ENCODE data around the gene RAP1A.
A peak's percentile ranks its signal among the peaks of the same experiment; 100 is the strongest.
"Not testable (repeated sequence)": the region's sequence is repeated elsewhere in the genome, so short reads cannot be mapped to it uniquely, and the experiment has no call there.

RAP1A gene

DNA sequence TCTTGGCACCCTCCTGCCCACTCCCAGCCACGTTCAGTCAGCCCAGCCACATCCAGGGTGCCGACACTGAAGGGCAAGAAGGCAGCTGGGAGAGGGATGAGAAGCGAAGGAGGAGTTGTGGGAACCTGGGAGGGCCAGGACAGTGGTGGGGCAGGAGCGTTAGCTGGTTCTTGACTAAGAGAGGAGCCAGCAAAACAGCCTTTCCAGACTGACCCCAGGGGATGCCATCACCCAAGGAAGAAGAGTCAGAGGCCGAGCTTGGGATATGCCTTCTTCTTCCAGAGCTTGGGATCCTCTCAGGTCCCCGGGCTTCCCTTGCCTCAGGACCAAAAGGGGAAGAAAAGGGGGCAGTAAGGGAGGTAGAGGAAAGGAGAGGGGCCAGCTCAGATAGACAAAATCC lies 112.4 kb downstream of the RAP1A start:
- no peak for FAIRE-seq
- no peak for DNase-seq (ENCODE audit: extremely low spot score, insufficient read length, low read depth)

DNA sequence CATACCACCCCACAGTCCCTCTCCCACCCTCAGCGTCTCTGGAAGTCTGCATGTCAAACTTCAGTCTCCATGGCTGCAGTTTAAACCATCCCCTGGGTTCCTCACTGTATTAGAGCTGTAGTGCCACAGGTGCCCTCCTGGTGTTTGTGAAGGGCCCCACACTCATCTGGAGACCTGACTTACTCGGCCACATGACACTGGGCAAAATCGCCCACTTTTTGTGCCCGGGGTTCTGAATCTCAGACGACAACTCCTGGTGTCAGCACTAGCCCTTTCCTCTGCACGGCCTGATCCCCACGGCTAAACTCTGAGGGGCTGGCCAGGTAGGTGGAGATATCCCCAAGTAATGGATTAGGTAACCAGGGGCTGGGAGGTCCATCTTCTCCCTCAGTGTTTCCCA lies 113.1 kb downstream of the RAP1A start:
- DNase-seq (ENCODE audit: extremely low spot score, insufficient read length, low read depth) = no peak
- no peak for FAIRE-seq

DNA sequence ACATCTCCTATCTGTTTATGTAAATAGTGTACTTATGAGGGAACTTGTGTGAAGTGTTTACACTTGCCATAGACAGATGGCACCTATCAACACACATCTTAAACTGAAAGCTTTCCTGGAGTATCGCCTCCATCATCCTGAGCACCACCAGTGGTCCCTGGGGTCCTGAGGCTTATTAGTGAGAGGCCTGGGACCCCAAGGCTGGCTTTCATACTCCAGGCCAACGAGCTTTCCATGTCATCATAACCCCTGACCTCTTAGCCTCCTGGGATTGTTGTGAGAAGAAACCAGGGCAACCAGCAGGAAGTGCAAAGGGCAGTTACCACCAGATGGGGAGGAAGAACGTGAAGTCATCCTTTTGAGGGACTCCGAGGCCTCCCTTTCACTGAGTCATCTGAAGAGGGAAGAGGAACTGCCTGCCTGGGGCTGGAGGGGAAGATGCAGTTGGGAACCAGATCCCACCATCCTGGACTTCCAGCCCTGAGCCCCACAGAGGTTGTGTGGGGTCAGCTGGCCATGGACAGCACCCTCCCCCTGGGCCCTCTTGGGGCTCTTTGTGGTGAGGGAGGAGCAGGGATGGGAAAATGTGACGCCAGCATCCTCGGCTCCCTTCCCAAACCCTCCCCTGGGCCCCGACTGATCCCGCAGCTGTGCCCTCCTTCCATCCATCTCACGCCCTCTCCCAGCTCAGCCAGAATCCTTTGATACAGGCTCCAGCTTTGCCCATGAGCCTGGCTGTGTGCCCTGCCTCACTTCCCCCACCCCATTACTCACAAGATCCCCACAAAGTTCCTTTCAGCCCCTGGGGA lies 113.8 kb downstream of the RAP1A start:
- FAIRE-seq (no peak), DNase-seq (ENCODE audit: extremely low spot score, insufficient read length, low read depth) (no peak)

DNA sequence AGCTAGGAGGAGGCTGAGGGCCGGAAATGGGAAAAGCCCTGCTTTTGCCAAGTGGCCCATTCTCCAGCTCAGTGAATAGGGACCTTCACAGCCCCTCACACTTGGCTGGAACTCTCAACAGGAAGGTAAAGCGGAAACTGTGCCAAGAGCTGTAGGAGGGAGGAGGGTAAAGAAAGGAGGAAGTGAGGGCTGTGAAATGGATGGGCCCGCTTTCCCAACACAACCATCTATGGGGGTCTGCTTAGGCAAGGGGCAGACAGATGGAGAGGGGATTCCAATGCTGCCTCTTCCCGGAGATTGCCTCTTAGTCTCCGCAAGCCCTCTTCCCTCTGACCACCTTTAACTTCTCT lies 114.4 kb downstream of the RAP1A start:
- DNase-seq (ENCODE audit: extremely low spot score, insufficient read length, low read depth) (no peak), FAIRE-seq (no peak)

DNA sequence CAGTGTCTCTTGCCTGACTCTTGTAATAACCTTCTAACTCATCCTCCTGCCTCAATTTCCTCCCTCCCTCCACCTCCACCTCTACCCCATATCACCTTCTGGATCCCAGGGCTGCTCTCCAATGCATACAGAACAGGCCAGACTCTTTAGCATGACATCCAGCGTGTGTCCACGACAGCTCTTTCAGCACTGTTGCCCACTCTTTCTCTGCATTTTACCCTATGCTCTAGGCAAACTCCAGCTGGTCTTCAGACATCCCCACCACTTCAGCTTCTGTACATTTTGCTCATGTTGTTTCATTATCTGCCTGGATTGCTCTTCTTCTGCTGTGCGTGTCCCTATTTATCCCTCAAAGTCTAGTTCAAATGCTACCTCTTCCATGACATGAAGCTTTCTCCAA lies 114.8 kb downstream of the RAP1A start:
- FAIRE-seq (no peak), DNase-seq (ENCODE audit: extremely low spot score, insufficient read length, low read depth) (no peak)

DNA sequence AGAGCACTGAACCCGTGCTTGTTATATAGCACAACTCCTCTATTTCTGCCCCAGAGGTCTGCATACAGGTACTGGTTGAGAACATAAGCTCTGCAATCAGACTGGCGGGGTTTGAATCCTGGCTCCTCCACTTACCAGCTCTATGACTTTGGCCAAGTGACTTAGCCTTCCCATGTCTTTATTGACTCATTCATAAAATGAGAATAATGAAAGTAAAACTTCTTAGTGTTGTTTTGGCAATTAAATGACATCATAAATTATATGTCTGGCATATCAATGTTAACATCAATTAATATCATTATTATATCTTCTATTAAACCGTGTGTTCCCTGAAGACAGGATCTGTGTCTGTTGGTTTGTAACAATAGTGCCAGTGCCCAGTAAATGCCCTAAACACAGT lies 115.3 kb downstream of the RAP1A start:
- FAIRE-seq (no peak), DNase-seq (ENCODE audit: extremely low spot score, insufficient read length, low read depth) (no peak)

DNA sequence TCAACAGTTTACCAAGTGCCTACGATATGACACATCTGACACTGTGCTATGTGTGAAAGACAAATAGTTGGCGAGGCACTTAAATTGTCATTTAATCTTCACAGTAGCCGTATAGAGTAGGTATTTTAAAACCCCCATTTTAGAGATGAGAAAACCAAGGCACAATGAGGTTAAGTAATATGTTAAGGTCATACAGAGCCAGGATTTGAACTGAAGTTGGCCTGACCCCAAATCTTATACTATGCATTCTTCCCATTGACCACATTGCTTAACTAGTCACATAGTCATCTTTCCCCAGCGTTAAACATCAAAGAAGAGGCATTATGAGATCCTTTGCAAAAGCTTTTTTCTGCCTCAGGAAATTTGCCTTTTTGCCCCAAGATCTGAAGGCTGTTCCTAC lies 115.7 kb downstream of the RAP1A start:
- FAIRE-seq = no peak
- no peak for DNase-seq (ENCODE audit: extremely low spot score, insufficient read length, low read depth)

DNA sequence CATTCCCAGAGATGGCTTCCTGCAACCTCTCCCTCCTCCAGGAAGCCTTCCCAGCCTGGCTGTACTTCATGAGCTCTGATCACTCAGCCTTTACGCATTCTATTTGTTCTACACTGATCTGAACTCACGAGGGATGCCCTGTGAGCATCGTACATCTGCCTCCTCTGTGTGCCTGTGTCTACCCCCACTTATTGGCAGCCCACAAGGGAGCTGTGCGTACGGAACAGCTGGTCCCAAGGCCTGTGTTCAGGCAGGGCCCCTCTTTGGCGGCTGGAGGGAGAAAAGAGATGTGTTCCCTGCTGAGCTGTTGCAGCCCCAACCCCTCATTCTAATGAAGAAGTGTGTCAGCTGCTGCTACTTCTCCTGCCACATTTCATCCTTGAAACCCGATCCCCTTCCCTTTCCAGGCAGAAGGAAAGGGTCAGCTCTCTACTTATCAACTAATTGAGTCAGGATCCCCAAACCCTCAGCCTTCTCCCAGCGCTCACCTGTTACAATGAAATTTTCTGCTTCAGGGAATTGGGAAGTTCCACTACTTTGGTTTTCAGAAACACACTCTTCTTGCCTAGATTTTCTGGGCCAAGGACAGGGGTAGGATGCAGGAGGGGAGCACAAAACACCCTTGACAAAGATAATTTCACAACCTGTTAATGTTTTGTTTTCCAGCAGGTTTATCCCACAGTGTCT lies 116.4 kb downstream of the RAP1A start:
- DNase-seq (ENCODE audit: extremely low spot score, insufficient read length, low read depth) = no peak
- no peak for FAIRE-seq

DNA sequence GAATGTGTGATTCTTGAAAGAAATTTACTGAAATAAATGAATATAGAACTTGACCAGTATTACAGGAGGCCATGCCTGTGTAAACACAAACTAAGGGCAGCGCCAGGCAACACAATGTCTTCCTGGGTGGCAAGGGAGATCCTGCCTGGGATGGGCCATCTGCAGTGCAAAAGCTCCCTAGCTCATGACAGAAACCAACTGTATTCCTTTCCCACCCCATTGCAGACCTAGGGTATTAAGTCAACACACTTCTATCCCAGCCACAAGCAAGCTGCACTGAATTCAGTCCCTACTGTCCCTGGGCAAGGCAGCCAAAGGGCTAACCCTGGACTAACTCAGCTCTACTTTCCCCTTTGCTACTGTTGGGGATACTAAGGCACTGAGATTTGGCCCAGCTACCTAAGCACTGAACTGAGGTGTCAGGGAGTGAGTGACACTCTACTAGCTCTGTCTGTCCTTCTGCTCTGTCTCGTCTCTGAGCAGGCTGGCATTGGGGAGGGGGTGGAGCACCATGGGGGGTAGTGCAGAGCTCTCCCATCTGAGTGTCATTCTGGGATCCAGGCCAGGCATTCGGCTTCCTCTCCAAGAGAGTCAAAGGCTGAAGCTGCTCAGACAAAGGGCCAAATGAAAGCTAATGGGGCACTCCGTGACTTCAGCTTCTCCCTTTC lies 117.1 kb downstream of the RAP1A start:
- DNase-seq (ENCODE audit: extremely low spot score, insufficient read length, low read depth) = no peak
- no peak for FAIRE-seq

DNA sequence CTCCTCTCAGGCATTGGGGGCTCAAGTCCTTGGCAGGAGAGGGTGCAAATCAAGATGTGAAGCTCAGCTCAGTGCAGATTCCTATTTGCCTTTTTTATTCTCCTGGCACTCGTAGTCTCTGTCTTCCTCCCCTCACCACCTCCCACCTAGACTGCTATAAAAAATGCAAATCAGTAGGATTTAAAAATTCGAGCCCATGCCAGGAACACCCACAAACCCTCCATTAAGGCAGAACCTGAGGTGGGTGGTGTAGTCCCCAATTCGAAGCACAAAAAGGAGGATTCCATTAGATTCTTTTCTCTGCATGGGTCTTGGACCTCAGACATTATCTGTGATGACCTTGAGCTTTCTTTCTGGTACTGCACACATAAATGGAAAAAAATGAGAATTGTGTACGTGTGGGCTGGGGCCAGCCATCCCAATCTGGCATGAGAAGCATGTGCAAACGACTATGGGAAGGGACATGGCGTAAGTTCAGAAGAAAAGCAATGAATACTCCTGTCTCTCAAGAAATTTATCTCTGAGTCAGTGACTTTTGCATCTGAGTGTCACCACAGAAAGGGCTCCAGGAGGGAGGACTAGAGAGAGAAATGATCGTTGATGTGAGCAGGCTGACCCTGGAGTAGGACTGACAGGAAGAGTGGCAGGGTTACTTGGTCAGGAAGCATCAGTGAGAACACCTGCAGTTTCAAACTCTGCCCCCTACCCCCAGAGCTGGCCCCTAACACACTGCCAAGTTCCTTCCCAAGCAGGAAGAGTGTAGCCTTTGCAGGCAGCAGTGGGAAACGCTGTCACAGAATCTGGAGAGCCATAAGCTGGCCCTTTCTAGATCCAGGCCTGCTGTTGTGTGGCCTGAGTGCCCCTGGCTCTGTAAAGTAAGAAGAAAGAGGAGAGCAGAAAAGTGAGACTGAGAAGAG lies 117.9 kb downstream of the RAP1A start:
- no peak for DNase-seq (ENCODE audit: extremely low spot score, insufficient read length, low read depth)
- no peak for FAIRE-seq

DNA sequence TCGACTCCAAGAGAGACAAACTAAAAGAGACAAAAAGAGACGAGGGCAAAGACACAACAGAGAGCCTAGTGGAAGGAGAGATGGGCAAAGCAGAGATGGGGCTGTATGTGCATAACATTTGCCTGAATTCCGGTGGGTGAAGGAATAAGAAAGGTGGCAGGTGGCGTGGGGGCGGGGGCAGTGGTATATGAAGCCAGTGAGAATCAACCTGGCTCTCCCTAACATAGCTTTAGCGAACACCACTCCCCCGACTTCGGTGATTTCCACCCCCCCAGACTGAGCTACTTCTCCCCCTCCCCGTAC lies 118.5 kb downstream of the RAP1A start:
- DNase-seq (ENCODE audit: extremely low spot score, insufficient read length, low read depth) (no peak), FAIRE-seq (no peak)

DNA sequence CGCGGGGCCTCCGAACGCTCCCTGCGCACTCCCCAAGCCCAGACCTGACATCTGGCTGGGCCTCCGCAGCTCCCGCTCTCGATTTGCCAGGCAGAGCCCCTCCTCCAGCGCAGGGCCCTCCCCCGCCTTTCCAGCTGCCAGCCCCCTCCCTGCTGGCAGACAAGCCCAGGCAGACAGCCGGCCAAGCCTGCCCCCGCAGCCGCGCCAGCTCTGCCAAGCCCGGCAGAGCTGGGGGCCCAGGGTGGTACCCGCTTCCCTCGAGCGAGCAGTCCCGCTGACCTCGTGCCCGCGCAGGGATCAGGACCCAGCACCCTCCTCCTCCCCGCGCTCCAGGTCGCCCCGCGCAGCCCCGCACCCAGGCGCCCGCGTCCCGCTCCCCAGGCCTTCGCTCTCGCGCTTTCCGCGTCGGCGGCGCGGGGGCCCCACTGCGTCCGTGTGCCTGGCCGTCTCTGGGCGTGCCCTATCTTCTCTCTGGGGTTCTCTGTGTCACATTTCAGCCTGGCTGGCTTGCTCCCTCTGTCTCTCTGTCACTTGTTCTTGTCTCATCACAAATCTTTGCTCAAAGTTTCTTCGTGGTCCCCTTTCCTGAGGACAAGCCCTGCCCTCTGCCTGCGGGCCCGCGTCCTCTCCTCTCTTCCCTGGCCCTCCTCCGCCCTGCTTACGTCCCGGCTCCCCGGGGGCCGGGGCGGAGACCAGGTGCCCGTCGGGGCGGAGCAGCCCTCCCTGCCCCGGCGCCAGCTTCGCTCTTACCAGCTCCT lies 119.0 kb downstream of the RAP1A start:
- FAIRE-seq = peak; percentile 51

DNA sequence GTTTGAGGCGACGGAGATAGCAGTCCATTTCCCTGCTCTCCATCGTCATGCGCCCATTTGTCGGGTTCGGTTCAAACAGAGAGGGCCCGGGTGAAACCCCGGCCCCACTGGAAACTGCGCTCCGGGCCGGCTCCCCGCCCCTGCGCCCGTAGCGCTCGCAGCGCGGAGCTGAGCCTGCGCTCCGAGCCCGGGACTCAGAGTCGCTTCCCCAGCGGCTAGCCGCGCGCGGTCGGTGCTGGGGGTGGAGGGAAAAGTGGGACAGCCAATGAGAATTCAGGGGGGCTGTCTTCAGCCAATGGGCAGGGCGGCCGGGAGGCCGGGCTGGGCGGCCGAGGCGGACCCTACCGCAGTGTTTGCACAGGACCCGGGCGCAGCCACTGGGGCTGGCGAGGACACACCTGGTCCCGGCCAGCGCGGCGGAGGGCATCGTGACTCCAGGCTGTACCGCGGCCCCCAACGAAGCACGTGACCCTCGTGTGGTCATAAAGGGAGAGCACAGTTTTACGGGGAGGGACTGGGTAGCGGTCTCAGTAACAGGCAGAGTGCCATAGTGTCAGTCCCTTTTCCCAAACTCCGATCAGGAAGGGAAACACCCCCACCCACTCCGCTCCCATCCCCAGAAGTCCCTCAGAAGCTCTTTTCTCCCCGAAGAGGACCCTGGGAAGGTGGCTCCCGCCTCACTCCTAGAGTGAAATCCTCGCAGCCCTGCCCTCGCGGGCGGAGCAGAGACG lies 119.8 kb downstream of the RAP1A start, which contains the start of gene INKA2:
INKA2 (minus strand) TSS at position 202 of the 731 bp plus-strand sequence; CDS start at position 49, 153 bp downstream.
- FAIRE-seq (peak; percentile 92), DNase-seq (ENCODE audit: extremely low spot score, insufficient read length, low read depth) (peak; percentile 81)

More for the DNA sequence above, 119.0 kb downstream of the RAP1A start:
- no peak for DNase-seq (ENCODE audit: extremely low spot score, insufficient read length, low read depth)

DNA sequence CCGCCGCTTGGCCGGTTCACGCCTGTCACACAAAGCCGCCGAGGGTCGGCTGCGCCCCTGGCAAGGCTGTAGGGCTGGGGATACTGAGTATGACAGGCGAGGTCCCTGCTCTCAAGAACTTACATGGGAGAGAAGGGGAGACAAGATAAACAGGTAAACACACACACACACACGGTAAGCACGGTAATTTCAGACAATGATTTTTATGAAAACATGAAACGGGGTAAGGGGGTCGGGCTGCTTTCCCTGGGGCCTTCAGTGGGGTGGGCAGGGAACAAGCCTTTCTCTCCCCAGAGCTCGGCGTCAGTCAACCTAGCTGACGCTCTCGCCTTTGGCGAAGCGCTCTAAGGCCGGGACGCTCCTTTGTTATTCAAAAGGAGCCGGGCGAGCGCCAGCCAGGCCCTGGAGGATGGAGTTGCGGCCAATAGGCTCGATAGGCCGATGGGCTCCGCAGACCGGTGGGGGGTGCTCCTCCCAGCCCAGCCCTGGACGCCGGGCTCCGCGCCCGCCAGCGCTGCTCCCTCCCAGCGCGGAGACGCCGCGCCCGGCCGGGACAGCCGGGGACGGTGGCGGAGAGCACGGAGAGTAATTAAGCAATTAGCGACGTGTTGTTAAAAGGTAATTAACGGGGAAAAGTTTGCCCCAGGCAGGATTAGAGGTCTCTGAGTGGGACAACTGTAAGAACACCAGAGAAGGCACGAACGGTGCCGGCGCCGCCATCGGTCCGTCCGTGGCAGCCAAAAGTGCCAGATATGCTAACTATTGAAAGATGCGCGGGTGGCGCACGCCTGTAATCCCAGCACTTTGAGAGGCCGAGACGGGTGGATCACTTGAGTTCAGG lies 120.6 kb downstream of the RAP1A start:
- FAIRE-seq = no peak

DNA sequence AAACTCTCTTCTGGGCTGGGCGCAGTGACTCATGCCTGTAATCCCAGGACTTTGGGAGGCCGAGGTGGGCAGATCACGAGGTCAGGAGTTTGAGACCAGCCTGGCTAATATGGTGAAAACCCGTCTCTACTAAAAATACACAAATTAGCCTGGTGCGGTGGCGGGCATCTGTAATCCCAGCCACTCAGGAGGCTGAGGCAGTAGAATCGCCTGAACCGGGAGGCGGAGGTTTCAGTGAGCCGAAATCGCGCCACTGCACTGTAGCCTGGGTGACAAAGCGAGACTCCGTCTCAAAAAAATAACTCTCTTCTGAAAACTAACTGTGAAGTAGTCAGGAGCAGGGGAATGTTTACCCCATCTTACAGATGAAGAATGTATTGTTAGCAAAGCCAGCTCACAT lies 122.7 kb downstream of the RAP1A start:
- not testable (repeated sequence) for FAIRE-seq; DNase-seq (ENCODE audit: extremely low spot score, insufficient read length, low read depth)

More for the DNA sequence above, 120.6 kb downstream of the RAP1A start:
- DNase-seq (ENCODE audit: extremely low spot score, insufficient read length, low read depth) = no peak

DNA sequence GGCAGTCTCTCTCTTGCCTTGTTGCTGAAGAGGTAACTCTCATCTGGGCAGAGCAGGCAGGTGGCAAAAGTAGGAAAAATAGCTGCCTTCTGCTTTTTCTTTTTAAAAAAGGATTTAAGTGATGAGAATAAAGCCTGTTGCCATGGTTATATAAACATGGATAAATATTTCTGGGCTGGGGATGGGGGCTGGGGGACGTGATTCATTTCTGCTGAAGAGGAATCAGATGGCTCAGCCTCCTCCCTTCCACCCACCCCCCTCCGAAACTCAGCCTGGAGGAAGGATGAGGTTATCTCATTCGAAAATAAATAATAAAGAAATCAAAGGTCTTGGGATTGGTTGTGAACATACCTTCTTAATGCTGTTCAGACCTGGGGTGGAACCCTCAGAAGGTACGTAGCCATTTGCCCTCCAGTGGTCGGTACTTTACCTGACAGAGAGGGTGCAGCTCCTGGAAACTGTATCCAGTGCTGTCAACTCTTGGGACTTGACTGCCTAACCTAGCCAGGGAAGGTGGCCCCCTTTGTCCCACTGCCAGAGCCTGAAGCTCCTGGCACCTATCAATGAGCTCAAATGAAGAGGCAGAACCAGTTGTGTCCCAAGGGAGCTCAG lies 123.5 kb downstream of the RAP1A start:
- DNase-seq (ENCODE audit: extremely low spot score, insufficient read length, low read depth) (no peak), FAIRE-seq (no peak)

DNA sequence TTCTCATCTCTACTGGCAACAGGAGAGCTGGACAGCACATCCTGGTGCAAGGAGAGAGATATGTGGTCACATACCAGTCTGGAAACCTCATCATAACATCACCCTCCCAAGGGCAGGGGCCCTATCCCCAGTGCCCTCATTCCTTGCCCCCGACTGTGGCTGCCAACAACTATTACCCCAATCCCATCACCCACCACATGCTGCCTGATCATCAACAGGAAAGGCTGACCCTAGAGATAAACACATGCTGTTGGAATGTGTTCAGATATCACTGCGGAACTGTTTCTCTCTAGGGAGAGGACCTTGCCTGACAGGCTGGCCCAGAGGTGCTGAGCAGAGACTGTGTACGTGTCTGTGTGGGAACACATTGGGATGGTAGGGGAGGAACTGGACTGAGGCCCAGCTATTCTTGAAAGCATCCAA lies 124.1 kb downstream of the RAP1A start:
- no peak for DNase-seq (ENCODE audit: extremely low spot score, insufficient read length, low read depth)
- no peak for FAIRE-seq
